DND-41 (cell line): Measurements from ENCODE around the gene XCL1.

Experiments
- EZH2 ChIP-seq: IDR thresholded peaks from 3 replicates; pipeline ENCODE4 v1.6.1; 2012; ENCODE audit warnings: borderline replicate concordance, low read depth, mild to moderate bottlenecking, moderate library complexity, low read length, inconsistent platforms; ENCODE audit not compliant: severe bottlenecking
- TF ChIP-seq, protein P1 (sequence below): IDR thresholded peaks from 2 replicates; pipeline ENCODE4 v1.5.1; 2012; ENCODE audit warnings: borderline replicate concordance, low read length, moderate library complexity, mild to moderate bottlenecking; ENCODE audit not compliant: poor library complexity, severe bottlenecking; ENCODE audit errors: extremely low read depth

- TF ChIP-seq, protein P1, sequence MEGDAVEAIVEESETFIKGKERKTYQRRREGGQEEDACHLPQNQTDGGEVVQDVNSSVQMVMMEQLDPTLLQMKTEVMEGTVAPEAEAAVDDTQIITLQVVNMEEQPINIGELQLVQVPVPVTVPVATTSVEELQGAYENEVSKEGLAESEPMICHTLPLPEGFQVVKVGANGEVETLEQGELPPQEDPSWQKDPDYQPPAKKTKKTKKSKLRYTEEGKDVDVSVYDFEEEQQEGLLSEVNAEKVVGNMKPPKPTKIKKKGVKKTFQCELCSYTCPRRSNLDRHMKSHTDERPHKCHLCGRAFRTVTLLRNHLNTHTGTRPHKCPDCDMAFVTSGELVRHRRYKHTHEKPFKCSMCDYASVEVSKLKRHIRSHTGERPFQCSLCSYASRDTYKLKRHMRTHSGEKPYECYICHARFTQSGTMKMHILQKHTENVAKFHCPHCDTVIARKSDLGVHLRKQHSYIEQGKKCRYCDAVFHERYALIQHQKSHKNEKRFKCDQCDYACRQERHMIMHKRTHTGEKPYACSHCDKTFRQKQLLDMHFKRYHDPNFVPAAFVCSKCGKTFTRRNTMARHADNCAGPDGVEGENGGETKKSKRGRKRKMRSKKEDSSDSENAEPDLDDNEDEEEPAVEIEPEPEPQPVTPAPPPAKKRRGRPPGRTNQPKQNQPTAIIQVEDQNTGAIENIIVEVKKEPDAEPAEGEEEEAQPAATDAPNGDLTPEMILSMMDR = no peak
- TF ChIP-seq EZH2 = no peak
Observed at GRCh38 chr1:168591066-168591465, 14.7 kb downstream of the XCL1 start.
